HG02943 (cell line): ENCODE measurements around the gene TNNI3K.

Experiments used
- ATAC-seq: cut with Tn5 transposase; IDR thresholded peaks from one replicate; pipeline ENCODE4 v1.9.1; 2021; ENCODE audit warnings: mild to moderate bottlenecking, low read depth, moderate library complexity; ENCODE audit not compliant: unreplicated experiment

Gene TNNI3K

DNA sequence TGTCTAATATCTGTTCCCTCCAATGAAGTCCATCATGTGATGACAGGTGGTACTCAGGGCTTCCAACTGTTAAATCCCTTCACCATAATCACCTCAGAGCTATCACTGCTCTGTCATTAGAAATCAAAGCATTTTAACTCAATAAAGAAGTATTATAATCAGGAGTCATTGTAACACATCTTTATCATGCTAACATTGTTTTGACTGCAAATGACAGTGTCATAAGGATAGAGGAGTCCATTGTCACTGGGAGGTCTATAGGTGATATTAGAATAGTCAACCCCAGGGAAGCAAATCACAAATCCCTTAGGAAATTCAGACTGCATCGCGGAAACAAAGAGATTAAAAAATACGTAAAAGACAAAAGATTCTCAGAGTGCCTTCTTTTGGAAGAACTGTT lies 246.4 kb downstream of the TNNI3K start:
- no peak for ATAC-seq

DNA sequence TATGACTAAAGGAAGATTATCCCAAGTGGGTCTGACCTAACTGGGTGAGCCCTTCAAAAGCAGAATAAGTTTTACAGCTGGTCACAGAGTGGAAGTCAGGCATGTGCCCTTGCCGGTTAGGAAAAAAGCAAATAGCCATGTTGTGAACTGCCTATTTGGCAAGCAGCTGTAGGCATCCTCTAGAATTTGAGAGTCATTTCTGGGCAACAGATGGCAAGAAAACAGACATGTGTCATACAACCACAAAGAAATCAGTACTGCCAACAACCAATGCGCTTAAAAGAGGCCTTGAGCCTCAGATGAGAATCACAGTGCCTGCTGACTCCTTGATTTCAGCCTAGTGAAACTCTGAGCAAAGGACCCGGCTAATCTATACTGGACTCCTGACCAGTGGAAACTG lies 250.4 kb downstream of the TNNI3K start:
- ATAC-seq: no peak

DNA sequence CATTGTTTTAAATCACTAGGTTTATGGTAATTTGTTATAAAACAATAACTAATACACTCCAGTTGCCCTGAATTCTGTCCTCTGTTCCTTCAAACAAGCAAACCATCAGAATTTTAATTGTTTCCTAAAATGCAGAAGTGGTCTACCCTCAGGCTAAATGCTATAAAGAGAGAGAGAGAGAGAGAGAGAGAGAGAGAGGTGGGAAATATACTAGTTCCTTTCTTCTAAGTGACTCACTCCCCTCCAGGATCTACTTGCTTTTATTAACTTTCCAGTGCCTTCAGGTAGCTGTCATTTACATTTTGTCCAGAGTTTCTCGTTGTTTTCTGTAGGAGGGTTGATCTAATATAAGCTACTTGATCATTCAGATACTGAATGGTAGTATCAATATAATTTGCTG lies 250.8 kb downstream of the TNNI3K start:
- no peak for ATAC-seq

DNA sequence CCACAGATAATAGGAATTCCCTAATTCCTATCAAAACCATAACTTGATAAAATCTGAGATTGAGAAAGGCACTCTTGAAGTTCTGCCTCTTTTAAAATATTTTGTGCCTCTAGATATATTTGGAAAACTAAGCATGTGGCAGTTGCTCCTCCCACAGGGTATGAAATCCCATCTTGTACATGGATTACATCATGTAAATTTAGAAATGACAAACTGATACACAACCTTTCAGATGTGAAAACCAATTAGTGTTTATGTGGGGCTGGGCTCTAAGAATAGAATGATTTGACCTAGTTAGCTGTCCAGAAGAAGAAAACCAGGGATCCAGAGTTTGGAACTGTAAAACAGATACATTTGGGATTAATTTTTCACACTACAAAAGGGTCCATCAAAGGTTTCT lies 261.5 kb downstream of the TNNI3K start:
- no peak for ATAC-seq

DNA sequence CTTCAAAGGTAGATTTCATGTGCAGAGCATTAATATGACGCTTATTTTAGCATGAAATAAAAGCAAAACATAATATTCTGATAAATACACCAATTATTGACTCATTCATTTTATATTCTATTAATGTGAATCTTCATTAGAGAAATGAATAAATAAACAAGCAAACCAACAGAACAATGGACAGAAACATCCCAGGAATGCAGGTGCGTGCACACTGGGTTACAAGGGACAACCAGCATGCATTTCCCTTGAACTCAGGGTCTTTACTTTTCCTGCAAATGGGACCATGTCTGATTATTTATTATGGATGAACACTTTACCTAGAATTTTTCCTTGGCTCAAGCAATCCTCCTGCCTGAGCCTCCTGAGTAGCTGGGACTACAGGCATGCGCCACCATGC lies 263.7 kb downstream of the TNNI3K start:
- ATAC-seq: no peak

DNA sequence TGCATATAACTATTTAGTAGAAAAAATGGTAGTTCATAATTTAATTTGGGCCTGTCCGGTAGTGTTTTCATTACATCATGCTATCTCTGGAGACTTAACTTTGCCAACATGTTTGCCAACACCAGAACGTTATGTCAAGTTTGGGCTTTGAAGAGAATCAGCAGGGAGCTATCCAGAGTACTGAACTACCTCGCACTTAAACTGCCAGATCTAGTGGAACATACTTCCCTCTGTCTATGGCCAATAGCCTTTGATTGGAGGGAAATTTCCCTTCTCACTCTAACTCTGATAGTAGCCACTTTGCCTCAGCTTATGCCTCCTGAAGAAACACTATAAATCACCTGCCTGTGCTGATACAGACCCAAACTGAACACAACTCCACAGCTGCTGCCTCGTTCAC lies 267.2 kb downstream of the TNNI3K start:
- no peak for ATAC-seq

DNA sequence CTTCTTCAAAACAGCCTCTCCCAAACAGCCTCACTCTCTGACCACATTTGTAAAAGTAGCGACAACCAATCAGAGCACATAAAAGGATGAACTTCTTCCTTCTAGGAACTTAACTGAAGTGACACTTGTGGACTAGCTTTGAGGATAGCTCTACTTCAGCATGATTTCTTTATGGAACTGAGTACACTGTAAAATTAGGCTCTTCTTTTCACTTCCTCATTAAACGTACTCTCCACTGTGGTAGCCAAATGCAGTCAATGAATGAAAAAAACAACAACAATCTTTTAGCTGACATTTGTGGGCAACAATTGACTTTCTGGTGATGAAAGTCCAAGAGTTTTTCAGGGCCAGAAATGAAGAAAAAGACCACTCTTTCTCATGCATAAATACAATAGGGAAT lies 267.7 kb downstream of the TNNI3K start:
- ATAC-seq: no peak

DNA sequence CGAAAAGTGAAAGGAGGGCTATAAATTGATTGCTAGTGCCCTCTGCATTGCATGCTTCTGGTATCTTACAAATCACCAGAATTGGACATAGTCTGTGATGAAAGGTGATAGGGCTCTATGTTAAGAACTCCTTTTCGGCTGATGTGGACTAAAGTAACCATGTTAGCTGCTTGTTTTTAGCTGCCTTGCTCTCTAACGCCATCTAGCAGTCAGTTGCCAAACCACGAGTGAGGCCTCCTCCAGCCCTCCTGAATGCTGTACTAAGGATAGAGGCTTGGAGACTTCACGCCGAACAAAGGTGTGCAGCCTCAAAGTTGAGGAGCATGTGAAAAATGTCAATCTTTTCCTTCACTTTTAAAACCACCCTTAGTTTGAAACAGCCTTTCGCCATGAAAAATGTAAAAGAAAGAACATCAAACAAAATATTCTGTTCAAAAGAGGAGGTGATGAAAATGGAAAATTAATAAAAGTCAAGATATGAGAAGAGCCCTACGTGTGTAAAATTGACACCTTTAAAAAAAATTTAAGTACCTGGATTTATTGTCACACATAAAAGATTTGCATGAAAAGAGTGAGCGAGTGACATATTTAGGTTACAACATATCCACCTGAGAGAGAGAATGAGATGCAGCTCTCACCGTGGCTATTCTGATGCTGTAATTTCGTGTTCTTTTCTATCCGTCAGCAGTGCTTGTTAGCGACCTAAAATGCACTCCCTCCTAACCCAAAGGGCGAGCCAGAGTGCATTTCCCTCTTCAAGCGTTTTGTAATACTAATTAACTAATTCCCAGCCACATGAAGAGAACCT lies 269.1 kb downstream of the TNNI3K start:
- peak; percentile 88 for ATAC-seq

DNA sequence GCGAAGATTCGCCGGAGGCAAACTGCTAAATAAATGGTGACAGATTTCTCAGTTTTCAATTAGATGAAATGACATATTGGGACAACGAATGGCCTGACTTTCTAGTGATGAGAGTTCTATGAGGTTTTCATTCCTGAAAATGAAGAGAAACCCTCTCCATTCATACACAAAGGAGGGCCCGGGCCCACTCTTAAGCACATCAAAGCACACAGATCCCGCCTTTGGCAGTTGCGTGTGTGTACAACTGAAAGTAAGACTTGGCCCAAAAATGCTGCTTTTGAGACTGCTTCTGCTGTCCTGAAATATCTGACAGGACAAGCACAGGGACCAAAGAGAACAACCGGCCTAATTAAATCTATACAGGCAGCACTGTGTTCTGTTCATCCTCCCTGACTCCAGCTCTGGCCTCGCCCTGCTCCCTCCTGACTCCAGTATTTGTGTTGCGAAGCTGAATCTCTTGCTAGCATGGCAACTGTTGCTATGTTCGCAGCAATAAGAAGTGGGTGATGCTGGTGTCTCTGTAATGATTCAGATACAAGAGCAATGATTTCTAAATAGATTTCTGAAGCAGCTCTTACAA lies 269.8 kb downstream of the TNNI3K start:
- ATAC-seq: no peak

DNA sequence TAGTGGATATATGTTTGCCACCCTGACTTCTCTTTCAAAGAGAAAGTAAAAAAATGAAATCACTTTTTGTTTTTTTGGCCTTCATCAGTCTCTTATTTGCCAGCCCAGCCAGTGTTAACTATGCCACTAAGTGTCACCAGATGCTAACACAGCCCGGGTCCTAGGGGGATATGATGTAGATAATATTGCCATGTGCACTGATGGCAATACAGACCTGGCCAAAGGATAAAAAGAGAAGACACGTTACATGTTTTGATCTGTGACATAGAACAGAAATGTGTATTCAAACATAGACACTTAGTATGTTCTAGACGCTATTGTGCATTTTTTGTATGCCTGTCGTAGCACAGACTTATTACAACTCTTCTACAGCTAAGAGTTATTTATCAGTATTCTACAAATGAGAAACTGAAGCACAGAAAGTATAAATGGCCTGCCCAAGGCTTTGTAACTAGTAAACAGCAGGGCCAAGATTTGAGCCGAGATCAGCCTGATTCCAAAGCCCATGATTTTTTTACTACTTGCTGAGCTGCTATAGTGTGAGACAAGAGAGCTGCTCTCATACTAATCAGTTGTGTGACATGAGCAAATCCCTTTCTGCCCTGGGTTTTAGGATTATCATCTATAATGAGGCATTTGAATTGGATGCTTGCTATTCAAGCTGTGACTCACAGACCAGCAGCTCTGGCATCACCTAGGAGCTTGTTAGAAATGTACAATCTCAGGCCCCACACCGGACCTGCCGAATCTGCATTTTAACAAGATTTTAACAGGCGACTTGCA lies 270.9 kb downstream of the TNNI3K start:
- no peak for ATAC-seq

DNA sequence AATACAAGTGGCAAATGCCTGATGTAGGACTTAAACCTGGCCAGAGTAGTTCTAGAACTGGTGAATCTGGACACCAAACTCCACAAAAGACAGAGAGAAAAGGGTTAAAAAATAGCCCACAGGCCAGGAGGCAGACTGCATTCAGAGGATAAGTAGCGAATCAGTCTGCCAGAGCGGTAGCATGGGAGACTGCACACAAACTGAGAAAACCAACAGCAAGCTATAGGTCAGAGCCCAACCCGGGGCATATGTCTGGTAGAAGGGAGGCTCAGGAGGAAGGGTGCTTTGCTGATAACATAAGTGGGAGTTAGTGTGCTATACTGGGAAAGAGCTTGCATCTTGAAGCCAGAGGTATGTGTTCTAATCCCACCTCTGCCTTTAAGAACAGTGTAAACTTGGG lies 273.3 kb downstream of the TNNI3K start:
- no peak for ATAC-seq

DNA sequence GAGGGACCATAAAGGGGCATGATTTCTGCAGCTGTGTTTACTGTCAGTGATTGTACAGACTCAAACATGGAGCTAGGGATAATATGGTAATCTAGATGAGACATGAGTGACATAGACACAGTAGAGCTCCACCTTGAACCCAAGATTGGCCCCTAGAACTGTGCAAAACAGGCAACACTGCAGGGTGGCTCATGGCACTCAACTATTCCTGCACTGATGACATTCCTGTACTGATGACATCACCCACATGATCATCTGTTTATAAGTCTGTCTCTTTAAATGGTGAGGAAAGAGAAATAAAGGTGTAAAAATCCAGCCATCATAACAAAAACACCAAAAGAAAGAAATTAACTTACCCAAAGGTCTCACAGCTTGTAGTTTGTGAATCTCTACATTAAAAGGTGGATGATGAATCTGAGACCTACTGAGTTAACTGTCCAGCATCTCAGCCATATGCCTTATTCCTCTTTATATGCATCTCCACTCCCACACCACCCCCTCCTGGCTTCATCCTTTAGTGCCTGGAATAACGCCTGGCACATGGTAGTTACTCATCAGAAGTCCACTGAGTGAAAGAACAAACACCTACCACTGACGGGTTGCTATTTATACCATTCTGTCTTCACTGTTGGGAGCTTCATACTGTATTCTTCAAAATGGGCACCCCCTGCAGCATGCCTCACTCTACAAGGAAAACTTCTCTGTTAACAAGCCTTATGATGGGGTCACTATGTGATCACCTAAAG lies 277.2 kb downstream of the TNNI3K start, which contains the start of gene LRRC53:
Gene LRRC53, minus strand, starts transcription at position 442 of the 746 bp plus-strand sequence. CDS start 29,262 bp downstream, outside the sequence.
- ATAC-seq: no peak

DNA sequence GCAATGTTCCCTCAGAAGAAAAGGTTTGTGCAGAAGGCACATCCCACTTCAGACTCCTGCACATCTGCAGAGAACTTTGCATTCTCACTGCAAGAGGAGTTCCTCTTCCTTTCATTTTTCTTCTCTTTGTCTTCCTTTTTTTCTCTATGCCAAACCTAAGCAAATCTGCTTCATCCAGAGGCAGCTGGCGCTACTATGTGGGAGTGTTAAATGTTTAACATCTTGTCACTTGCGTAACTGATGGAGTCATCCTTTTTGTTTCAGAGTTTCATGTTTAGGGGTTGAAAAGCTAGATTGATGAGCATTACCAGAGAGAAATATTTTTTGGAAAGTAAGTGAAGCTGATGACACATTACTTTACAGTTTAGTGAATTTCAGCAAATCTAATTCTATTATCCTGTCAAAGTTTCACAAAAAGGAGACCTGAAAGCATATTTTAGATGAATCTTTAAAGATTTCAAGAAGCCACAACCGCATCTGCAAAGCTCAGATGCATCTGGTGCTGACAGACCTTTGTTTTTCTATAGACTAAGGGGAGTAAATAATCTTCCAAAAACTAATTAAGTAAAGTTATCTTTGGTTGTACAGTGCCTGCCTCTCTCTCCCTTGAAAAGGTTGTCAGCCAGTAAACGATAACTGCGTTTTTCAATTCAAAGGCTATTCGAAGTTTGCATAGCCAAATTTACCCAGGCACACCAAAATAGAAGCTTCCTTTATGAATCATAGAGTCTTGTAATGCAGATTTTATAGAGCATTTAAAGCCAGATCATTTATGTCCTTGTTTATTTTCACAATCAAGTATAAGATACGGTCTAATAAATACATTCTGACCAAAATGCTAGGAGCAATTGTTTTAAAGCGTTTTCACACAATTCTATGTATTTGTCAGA lies 278.5 kb downstream of the TNNI3K start:
- no peak for ATAC-seq

DNA sequence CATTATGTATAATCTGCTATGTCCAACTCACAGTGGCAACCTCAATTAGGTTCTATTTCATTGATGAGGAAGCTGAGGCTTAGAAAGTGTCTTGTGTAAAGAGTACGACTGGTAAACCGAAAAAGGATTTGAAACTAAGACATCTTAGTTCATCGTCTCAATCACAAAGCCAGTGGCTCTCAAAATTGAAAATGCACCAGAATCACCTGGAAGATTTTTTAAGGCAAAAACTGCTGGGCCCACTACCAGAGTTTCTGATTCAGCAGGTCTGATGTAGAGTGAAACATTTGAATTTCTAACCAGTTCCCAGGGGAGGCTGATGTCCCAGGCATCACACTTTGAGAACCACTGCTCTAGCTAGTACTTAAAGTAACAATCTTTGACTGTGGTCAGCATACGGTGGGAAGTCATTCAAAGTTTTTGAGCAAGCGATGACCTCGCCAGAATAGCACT lies 282.4 kb downstream of the TNNI3K start:
- ATAC-seq: peak; percentile 84

DNA sequence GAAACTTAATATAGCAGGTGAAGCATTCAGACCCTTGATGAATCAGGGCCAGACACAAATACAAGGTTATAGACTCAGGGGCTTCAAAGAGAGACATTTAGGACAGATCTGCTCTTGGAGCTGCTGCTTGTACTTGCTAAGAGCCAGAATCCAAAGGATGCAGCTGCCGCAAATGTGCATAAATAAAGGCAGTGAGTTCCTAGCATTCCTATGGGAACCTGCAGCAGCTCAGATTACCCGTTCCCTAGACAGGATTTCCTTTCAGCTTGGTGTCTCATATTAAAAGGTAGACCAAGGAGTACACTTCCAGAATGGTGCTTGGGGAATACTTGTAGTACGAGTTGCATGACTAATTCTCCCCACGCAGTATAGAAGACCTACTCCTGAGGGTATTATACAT lies 287.0 kb downstream of the TNNI3K start:
- ATAC-seq: no peak

DNA sequence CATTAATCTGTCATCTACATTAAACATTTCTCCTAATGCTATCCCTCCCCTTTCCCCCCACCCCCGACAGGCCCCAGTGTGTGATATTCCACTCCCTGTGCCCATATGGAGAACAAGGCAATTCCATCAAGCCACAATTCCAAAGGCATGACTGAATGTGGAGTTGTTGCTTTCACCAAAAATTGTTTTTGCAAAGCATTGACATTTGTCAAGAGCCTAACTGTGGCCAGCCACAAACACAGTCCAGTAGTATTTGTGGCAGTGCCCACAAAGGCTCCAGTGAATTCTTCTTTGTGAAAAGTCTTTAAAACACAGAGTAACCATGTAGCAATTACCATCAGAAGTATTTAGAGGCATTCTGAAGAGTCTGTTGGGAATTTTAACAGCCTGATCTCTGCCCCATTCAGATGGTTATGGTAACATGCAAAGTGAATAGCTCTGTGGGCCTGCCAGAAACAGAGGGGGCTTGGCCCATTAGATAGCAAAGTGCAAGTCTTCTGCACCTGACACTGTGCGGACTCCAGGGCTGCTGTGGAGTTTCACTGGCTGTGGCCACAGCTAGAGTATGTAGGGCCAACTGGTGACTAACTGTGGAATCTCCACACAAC lies 288.8 kb downstream of the TNNI3K start:
- no peak for ATAC-seq

DNA sequence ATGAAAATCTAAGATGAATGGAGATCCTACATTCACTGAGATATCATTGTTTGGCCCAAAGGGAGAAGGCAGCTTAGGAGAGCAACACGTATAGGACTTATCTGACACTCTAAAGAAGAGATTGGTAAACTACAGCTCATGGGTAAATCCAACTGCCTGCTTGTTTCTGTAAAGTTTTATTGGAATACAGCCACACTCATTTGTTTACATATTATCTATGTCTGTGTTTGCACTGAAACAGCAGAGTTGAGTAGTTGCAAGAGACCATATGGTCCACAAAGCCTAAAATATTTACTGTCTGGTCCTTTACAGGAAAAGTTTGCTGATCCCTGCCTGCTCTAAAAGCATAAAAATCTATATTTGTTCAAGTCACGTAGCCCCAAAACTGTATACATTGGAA lies 291.5 kb downstream of the TNNI3K start:
- ATAC-seq: no peak

DNA sequence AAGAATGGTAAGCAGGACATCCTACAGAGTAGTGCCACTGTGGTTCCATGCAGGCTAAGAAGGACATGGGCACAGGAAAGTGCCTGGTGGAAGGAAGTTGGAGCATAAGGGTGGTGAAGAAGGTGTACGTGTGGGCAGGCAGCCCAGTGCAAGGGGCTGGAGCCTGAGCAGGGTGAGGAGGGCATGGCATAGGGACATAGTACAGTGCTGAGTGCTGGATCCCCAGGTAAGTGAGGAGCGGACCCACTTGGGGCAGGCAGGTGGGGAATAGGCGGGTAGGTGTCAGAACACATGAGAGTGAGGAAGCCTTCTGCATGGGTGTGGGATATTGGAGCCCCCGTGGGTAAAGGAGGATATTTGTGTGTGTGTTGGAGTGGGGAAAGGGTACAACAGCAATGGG lies 292.9 kb downstream of the TNNI3K start:
- no peak for ATAC-seq

DNA sequence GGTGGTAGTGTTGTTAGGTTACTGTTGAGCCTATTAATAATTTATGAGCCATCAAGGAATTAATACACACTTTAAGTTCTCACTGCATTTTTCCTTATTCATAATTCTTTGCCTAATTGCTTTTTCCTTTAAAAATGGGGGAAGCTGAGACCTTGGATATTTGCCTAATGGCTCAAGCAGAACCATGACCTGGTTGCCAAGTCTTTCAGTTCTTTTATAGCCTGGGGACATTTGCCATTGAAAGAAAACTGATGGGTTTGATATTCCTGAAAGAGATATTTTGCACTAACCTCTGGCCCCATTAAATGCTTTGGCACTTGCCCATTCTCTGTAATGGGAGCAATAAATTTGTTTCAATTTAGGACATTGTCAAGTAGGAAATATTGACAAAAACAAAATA lies 295.7 kb downstream of the TNNI3K start:
- no peak for ATAC-seq
